Tibial nerve (tissue), 4 donors: ENCODE data around the gene PHACTR1.

Experiments
- CTCF ChIP-seq, 5 experiments: fragments of 200-600 bp in 3 of 5; fragments of 450-650 bp in 2 of 5; sonication (generic) in 3 of 5; IDR thresholded peaks; one replicate each; pipeline ENCODE4 v1.5.1; 2016 to 2019; ENCODE audit warnings: antibody characterized with exemption in 5 of 5, mild to moderate bottlenecking in 3 of 5, moderate library complexity in 2 of 5
- EP300 ChIP-seq, 2 donors: sonication (generic); formaldehyde crosslinking; IDR thresholded peaks; one replicate each; pipeline ENCODE4 v1.6.1; 2017; ENCODE audit warnings: antibody characterized with exemption in 2 of 2, mild to moderate bottlenecking in 1 of 2
- POLR2A ChIP-seq, 2 donors: fragments of 450-650 bp; IDR thresholded peaks; one replicate each; pipeline ENCODE4 v1.6.1; 2017; ENCODE audit warnings: antibody characterized with exemption in 2 of 2, mild to moderate bottlenecking in 2 of 2, moderate library complexity in 2 of 2

- no peak for TF ChIP-seq CTCF (IDR thresholded peaks at IDR 0.05)
- TF ChIP-seq POLR2A (IDR thresholded peaks at IDR 0.05), result no peak
- TF ChIP-seq EP300 (IDR thresholded peaks at IDR 0.05), result no peak
Observed at GRCh38 chr6:12848964-12849808, 132.6 kb downstream of the PHACTR1 start.
